Lung (tissue), 12 donors: ENCODE data around the gene SEMA3C. TPM values are rescaled to one million over a fixed set of nuclear protein-coding genes. Genes with fewer than 3 reads are reported as not detected.

Experiments used
- ATAC-seq: fragments of 200-7000 bp; cut with Tn5 transposase; one replicate; pipeline ENCODE4 v1.9.1; 2020; ENCODE audit warnings: moderate number of reproducible peaks; ENCODE audit not compliant: insufficient read depth, low FRiP score
- DNase-seq, 3 donors: peaks; one replicate each; pipeline ENCODE4 v3.0.0-alpha.2; 2013 to 2017
- H3K27ac ChIP-seq, 2 donors: one replicate each; pipeline ENCODE4 v1.5.1; 2013; ENCODE audit warnings: mild to moderate bottlenecking in 2 of 2, moderate library complexity in 2 of 2, control low read depth in 1 of 2, inconsistent platforms in 1 of 2, low read depth in 1 of 2, low read length in 1 of 2
- H3K27me3 ChIP-seq, 3 donors: one replicate each; pipeline ENCODE4 v1.5.1; 2013; ENCODE audit warnings: low read length in 2 of 3; ENCODE audit not compliant: control insufficient read depth in 3 of 3, insufficient read depth in 3 of 3
- H3K36me3 ChIP-seq, 4 donors: one replicate each; pipeline ENCODE4 v1.5.1; 2013; ENCODE audit warnings: low read length in 4 of 4, mild to moderate bottlenecking in 1 of 4, moderate library complexity in 1 of 4; ENCODE audit not compliant: control insufficient read depth in 4 of 4, insufficient read depth in 4 of 4
- H3K4me1 ChIP-seq, 5 donors: one replicate each; pipeline ENCODE4 v1.5.1; 2013; ENCODE audit warnings: low read length in 5 of 5, mild to moderate bottlenecking in 2 of 5, moderate library complexity in 1 of 5; ENCODE audit not compliant: control insufficient read depth in 5 of 5, insufficient read depth in 5 of 5
- H3K4me3 ChIP-seq: one replicate; pipeline ENCODE4 v1.5.1; 2013; ENCODE audit warnings: mild to moderate bottlenecking, control low read depth, moderate library complexity
- H3K9ac ChIP-seq, 2 donors: one replicate each; pipeline ENCODE4 v1.5.1; 2013; ENCODE audit warnings: low read length in 2 of 2, control low read depth in 1 of 2; ENCODE audit not compliant: insufficient read depth in 1 of 2
- H3K9me3 ChIP-seq, 4 donors: one replicate each; pipeline ENCODE4 v1.5.1; 2013; ENCODE audit warnings: low read length in 3 of 4, mild to moderate bottlenecking in 1 of 4, moderate library complexity in 1 of 4; ENCODE audit not compliant: control insufficient read depth in 4 of 4, insufficient read depth in 3 of 4
- CTCF ChIP-seq: IDR thresholded peaks from 2 replicates; pipeline ENCODE4 v1.5.1; 2012; ENCODE audit warnings: mild to moderate bottlenecking; ENCODE audit errors: control extremely low read depth, extremely low read depth
- WGBS, 2 donors: extraction: QIAGEN DNeasy Blood & Tissue Kit; methylation state at CpG; one replicate each; pipeline ENCODE4 v1.1.7; 2013; 5-methylcytosine and 5-hydroxymethylcytosine counted together
- polyA plus RNA-seq, 2 donors: library from polyadenylated mRNA; stranded (reverse); fragments of 200-250 nt; gene quantifications; one replicate each; pipeline ENCODE4 v1.2.1, GENCODE V29; 2013
- total RNA-seq, 2 donors: library from RNA; depleted of rRNA in 1 of 2; stranded (reverse); fragments of >200 nt in 1 of 2; gene quantifications; one replicate each; pipeline ENCODE4 v1.2.1, GENCODE V29; 2014 to 2021
- donor health status: control.
- donor health status: control.
- donor health status: Bipolar disorder and iron deficiency.
- donor health status: healthy.
- donor health status: DM: yes; HTN: yes; CAD: no.

Gene SEMA3C
- total and polyA plus RNA-seq, 4 donors = 6.9 to 87.2 (median 33.7) TPM

GRCh38 chr7:80881351-80881900 is 37.4 kb downstream of the SEMA3C start:
- no peak for TF ChIP-seq CTCF
- Histone ChIP-seq H3K9me3 (no peaks in the 10 kb centered on the region), H3K9ac (no peak overlapping the region), H3K36me3 (no peaks in the 10 kb centered on the region), H3K27ac (no peak overlapping the region), H3K27me3 (no peaks in the 10 kb centered on the region), H3K4me3 (no peak overlapping the region), H3K4me1 (peaks cover 0 to 5% (median 1%) of the 10 kb centered on the region in 5 donors)
- DNase-seq = no peak
- ATAC-seq = no peak
- WGBS, 2 donors = 91 to 100% methylated on average over 1 of the region's 1 CpG

- Histone ChIP-seq H3K4me1 (peaks cover 0 to 5% (median 1%) of the 10 kb centered on the region in 5 donors), H3K36me3 (no peaks in the 10 kb centered on the region), H3K27me3 (no peaks in the 10 kb centered on the region), H3K9me3 (no peaks in the 10 kb centered on the region), H3K9ac (no peak overlapping the region), H3K4me3 (no peak overlapping the region), H3K27ac (peak overlapping the region in 1 of 2 donors; percentile 12)
- 72 to 82% methylated on average over 5 of the region's 5 CpGs for WGBS, 2 donors
- TF ChIP-seq CTCF = no peak
- peak; percentile 44 to 73 (median 68) for DNase-seq
- ATAC-seq = no peak
Observed at GRCh38 chr7:80879849-80880248, 39.0 kb downstream of the SEMA3C start.

GRCh38 chr7:80876894-80877414 is 41.9 kb downstream of the SEMA3C start:
- Histone ChIP-seq H3K4me3 (no peak overlapping the region), H3K4me1 (peaks cover 0 to 5% (median 0%) of the 10 kb centered on the region in 5 donors), H3K9ac (no peak overlapping the region), H3K27ac (no peak overlapping the region), H3K9me3 (no peaks in the 10 kb centered on the region), H3K27me3 (no peaks in the 10 kb centered on the region), H3K36me3 (no peaks in the 10 kb centered on the region)
- 81 to 82% methylated on average over 5 of the region's 5 CpGs for WGBS, 2 donors
- DNase-seq = no peak
- TF ChIP-seq CTCF = no peak
- ATAC-seq = no peak
